ENCODE results near the gene OR8D1.

OR8D1 gene

DNA sequence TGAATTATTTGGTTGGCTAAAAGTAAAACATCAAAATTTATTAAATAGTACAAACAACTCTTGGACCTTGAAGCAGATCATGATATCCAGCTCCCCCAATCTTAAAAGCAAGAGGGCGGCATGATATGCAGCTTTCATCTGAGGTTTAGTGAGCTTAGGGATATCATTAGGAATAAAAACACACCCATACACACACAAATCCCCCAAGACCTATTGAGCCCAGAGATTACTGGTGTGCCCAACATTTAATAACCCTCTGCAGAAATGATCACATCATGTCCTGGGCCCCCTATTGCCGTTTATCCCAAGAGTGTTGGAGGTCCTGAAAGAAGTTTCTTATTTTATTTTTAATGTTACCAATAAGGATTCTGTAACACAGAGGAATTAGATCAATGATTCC is at the start of gene OR8D1:
Gene OR8D1 (minus strand): TSS at position 101 of the 400 bp plus-strand sequence. CDS start 3,183 bp downstream, outside the sequence.
- DNase-seq = no peak

DNA sequence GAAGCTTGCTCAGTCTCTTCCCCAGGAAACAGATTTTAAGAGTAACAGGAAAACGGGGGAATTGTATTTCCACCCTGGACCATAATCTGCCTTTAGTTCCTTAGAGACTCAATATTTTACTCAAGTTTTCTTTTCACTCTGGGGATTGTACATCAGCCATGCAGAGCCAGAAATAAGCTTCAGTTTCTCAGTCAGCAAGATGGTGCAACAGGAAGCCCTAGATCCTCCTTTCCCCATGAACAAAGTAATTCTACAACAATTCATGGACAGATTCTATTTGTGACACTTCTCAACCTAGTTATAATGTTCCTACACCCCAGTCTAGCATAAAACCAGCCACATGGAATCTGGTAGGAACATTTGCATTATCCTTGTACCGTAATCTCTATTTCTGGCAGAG is 45.8 kb upstream of the OR8D1 start:
- DNase-seq = no peak

DNA sequence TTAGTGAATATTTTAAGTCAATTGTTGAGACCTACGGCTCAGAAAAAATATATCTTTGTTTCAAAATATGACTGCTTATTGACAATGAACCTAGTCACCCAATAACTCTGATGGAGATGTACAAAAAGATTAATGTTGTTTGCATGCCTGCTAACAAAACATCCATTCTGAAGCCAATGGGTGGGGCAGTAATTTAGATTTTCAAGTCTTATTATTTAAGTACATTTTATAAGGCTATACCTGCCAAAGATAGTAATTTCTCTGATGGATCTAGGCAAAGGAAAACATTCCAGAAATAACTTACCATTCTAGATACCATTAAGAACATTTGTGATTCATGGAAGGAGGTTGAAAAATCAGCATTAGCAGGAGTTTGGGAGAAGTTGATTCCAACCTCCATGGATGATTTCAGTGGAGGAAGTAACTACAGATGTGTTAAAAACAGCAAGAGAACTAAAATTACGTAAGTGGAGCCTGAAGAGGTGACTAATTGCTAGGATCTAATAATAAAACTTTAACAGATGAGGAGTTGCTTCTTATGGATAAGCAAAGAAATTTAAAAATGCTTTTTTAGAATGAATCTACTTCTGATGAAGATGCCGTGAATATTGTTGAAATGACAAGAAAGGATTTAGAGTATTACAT is 32.7 kb upstream of the OR8D1 start:
- no peak for DNase-seq

DNA sequence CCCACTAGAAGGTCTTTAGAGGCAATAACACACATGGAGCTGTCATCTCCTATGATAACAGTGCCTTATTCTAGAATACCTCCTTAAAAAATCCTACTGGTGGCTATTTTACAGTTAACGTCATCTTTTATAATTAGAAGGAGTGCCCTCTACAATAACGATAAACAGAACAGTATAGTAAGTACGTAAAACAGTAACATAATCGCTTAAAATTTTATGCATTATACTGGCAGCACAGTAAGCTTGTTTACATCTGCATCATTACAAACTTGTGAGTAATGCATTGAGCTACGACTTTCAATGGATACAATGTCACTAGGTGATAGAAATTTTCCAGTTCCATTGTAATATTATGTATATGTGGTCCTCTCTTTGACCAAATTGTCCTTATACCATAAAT is 30.6 kb upstream of the OR8D1 start:
- DNase-seq = no peak

GRCh38 chr11:124340142-124340447 is 26.3 kb upstream of the OR8D1 start:
- no peak for DNase-seq

DNA sequence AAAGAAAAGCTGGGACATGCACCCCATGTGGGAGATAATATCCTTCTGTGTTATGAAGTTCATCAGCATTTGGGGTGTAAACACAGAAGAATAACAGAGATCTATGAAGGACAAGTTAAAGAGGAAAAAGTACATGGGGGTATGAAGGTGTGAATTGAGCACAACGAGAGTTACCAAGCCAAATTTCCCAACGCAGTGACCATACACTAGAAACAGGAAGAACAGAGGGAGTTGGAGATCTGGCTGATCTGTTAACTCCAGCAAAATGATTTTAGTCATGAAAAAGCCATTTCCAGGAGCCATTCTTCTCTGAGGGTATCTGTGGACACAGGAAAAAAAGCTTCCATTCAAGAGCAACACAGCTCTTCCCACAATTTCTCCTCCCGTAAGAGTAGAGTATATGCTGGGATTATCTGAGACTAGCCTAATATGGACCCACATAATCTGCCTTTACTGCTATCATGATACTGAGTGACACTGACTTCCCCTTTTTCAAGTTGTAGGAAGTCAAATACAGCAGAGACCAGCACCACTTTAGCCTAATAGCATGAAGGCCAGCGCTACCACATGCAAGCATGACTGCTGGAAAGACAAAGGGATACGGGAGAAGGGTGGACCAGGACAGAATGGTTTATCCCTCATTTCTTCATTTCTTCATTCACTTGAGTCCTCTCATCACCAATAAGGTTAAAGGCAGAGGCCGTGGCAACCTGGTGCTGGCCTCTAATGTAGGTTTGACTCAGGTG is 25.8 kb upstream of the OR8D1 start:
- DNase-seq = no peak

DNA sequence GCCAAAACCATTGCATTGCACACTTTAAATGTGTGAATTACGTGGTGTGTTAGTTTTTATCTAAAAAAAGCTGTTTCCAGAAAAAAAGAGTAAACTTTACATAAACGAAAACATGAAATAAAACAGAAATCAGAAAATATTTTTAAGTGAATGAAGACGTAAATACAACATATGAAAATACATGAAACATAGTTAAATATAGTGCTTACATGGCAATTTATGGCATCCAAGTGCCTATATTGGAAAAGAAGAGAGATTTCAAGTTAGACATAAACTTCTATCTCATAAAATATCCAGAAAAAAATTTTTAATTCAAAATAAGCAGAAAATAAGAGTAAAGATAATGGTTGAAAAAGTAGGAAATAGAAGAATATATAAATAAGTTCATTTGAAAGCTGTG is 18.1 kb upstream of the OR8D1 start:
- no peak for DNase-seq

- DNase-seq = no peak
Measured at GRCh38 chr11:124329787-124330478, 16.2 kb upstream of the OR8D1 start.

DNA sequence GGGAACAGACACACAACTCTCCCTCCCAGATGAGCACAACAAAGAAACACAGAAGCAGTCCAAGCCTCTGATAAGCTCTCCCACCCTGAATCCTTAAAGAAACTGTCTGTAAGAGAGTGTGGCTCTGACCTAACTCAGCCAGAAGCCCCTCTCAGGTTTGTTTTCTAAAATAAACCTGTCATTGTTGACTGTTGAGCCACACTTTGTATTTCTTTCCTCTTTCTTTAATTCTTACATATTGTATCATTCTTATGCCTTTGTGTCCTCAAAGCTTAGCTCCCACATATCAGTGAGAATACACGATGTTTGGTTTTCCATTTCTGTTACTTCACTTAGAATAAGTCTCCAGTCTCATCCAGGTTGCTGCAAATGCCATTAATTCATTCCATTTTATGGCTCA is 14.0 kb upstream of the OR8D1 start:
- DNase-seq = no peak

DNA sequence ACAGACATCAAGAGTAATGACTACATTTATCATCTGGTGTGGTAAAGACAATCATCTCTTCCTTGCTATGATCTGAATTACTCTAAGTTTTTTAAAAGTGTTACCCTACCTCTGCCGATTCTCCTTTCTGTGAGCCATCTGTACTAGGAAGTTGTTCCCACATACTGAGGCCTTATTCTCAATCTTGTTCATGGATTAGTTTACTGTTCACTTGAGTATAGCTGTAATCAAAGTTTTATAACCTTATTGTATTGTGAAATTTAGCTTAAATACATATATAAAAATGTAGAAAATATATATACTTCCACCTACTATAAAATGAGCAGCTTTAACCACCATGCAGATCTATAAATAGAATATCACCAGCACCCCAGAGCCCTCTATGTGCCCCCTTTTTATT is 8.6 kb upstream of the OR8D1 start:
- DNase-seq = no peak

- no peak for DNase-seq
Measured at GRCh38 chr11:124320097-124320496, 6.3 kb upstream of the OR8D1 start, which contains the start of gene OR8D2. Gene OR8D2, minus strand, starts transcription at chr11:124320197. Its CDS starts 0 bp downstream, at chr11:124320197.

GRCh38 chr11:124315052-124315451 is 1.3 kb upstream of the OR8D1 start:
- no peak for DNase-seq

- no peak for DNase-seq
Measured at GRCh38 chr11:124313131-124313530, 618 bp downstream of the OR8D1 start.

DNA sequence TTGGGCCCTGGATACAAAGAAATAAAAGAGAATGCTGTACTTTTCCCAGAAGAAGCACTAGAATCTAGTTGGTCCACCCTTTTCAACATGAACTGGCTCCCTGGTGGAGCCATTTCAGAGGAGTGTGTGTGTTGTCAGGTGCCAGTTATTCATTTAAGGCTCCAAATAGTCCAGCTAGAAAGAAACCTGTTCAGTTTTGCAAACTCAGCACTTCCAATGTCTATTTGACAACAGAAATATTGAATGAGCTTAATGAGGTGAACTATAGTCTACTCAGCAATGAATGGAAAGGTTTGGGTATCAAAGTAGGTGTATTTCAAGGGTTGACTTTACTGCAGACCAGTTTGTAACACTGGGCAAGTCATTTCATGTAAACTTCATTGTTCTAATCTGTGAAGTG is 2.1 kb downstream of the OR8D1 start:
- no peak for DNase-seq

DNA sequence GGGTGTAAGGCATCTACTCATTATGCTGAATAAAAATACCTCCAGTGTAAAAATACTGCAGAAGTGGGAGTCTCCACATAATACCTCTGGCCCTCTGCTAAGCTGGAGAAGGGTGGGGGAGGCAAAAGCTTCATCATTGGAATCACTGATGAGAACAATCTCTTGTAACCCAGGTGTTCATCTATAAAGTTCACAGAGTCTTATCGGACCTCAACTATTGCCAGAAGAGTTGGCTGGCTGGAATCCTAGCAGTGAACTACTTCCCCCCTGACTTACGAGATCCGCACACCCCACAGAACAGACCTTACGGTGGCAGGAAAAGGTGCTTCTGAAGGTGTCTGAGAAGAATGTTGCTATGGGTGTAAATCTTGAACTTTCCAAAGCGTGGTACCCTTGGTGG is 2.5 kb downstream of the OR8D1 start:
- DNase-seq = no peak

DNA sequence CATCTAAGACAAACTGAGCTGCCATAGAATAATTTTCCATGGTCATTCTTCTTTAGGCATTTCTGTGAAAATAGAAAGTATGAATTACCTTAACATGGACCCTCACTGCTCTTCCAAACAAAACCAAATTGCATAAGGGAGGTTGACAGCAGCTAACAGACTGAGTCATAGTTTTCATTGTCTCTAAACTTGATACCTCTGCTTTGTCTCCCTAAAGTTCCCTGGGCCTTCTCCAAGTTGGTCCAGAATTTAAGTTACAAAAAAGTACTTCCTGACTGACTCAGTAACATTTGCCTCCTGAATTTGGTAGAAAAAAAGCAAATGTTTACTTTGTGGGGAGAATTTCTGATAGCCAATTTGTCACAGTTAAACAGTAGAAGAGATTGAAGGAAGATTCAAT is 3.0 kb downstream of the OR8D1 start:
- DNase-seq = no peak

GRCh38 chr11:124307093-124307492 is 6.7 kb downstream of the OR8D1 start:
- no peak for DNase-seq

GRCh38 chr11:124302347-124303125 is 11.2 kb downstream of the OR8D1 start:
- no peak for DNase-seq

DNA sequence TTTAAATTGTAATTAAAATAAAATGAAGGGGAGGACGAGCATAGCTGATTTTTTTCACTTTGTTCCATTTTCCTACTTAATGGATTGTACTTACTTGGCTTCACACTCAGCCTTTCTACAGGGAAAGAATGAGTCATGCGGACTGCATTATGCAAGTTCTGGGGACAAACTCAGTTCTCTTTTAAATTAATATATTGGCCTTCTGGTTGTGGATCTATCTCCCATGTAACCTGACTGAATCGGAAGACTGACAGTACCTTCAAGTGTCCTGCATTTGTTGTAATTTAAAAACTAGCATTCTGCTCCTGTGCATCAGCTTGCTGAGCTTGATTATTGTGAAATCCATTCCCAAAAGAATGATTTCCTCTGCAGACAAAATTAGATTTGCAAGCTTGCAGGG is 12.2 kb downstream of the OR8D1 start:
- no peak for DNase-seq

DNA sequence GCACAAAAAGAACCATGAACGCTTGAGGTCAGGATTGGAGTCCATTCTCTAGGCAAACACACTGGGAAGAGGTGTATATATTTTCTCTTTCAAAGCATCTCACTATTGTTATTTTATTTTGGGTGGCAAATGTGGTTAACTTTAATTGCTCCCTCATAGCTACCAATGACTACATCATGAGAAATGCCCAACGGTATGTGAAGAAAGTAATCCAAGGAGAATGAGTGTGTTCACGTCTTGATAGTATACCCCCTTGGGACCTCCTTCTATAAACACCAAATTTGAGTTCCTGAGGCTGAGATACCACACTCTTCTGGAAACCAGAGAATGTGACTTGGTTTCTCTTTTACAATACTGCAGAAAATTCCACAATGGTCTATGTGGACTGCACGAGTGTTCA is 15.8 kb downstream of the OR8D1 start:
- no peak for DNase-seq

DNA sequence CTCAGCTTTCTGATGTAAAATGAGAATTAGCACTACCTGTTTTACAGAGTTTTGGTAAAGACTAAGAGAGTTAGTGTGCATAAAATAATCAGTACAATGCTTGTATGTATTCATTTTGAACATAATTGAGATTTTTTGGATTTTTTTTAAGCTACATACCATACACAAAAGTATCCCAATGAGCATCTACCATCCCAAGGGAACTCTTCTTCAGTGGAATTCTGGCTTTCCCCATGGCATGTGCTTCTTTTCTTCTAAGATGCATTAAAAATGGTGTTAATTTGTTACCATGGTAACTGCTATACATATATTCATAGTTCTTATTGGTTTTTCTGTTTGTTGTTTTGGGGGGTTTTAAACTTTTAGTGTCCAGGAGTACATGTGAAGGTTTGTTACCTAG is 17.7 kb downstream of the OR8D1 start:
- DNase-seq = no peak

GRCh38 chr11:124294687-124295086 is 19.1 kb downstream of the OR8D1 start:
- no peak for DNase-seq

GRCh38 chr11:124285610-124286344 is 28.0 kb downstream of the OR8D1 start:
- DNase-seq = no peak
